Stimulated activated CD8-positive, alpha-beta memory T cell treated with anti-CD3 and anti-CD28 coated beads, Interleukin-2, amount 100 ng/mL, for 48 hours (primary cell): ENCODE results near the gene PAX5.

ENCODE experiments used
- DNase-seq, 2 donors: peaks; one replicate each; pipeline ENCODE4 v3.0.0-alpha.2; 2020; ENCODE audit warnings: low read depth in 2 of 2

PAX5 gene

GRCh38 chr9:36815566-36816348, 218.3 kb downstream of the PAX5 start:
- DNase-seq = no peak

- no peak for DNase-seq
These were observed 219.0 kb downstream of the PAX5 start for GRCh38 chr9:36815023-36815422.

GRCh38 chr9:36813154-36813553, 220.9 kb downstream of the PAX5 start:
- DNase-seq = no peak

GRCh38 chr9:36812556-36812955, 221.5 kb downstream of the PAX5 start:
- DNase-seq = no peak

- no peak for DNase-seq
These were observed 225.8 kb downstream of the PAX5 start for GRCh38 chr9:36808251-36808650.

GRCh38 chr9:36803961-36804360, 230.1 kb downstream of the PAX5 start:
- DNase-seq = no peak

- DNase-seq = no peak
These were observed 231.7 kb downstream of the PAX5 start for GRCh38 chr9:36802201-36802920.

GRCh38 chr9:36800455-36800854, 233.6 kb downstream of the PAX5 start:
- DNase-seq = no peak

GRCh38 chr9:36798350-36799065, 235.6 kb downstream of the PAX5 start:
- no peak for DNase-seq

GRCh38 chr9:36797471-36798220, 236.4 kb downstream of the PAX5 start:
- DNase-seq = no peak

GRCh38 chr9:36796671-36797419, 237.2 kb downstream of the PAX5 start:
- DNase-seq = no peak

- no peak for DNase-seq
These were observed 239.6 kb downstream of the PAX5 start for GRCh38 chr9:36794461-36794860.

GRCh38 chr9:36793277-36793676, 240.8 kb downstream of the PAX5 start:
- DNase-seq = no peak

GRCh38 chr9:36791222-36791950, 242.7 kb downstream of the PAX5 start:
- DNase-seq = no peak

GRCh38 chr9:36789886-36790285, 244.2 kb downstream of the PAX5 start:
- no peak for DNase-seq

- no peak for DNase-seq
These were observed 245.5 kb downstream of the PAX5 start for GRCh38 chr9:36788534-36788933.

GRCh38 chr9:36787709-36788108, 246.4 kb downstream of the PAX5 start:
- DNase-seq = no peak
